GM18861 (cell line): ENCODE measurements around the gene CDH15.
"Not testable (repeated sequence)": the region's sequence is repeated elsewhere in the genome, so short reads cannot be mapped to it uniquely, and the experiment has no call there.

Experiments used
- ATAC-seq: cut with Tn5 transposase; IDR thresholded peaks from one replicate; pipeline ENCODE4 v1.9.1; 2021; ENCODE audit not compliant: unreplicated experiment

CDH15 gene

GRCh38 chr16:89172171-89172527 lies 601 bp downstream of the CDH15 start:
- no peak for ATAC-seq

- no peak for ATAC-seq
These were observed 1.1 kb downstream of the CDH15 start for GRCh38 chr16:89172528-89173173.

- no peak for ATAC-seq
These were observed 1.8 kb downstream of the CDH15 start for GRCh38 chr16:89173174-89173921.

- ATAC-seq, result no peak
These were observed 2.7 kb downstream of the CDH15 start for GRCh38 chr16:89174055-89174827.

GRCh38 chr16:89174877-89175276 lies 3.3 kb downstream of the CDH15 start:
- no peak for ATAC-seq

GRCh38 chr16:89175280-89176146 lies 4.0 kb downstream of the CDH15 start:
- no peak for ATAC-seq

- no peak for ATAC-seq
These were observed 4.7 kb downstream of the CDH15 start for GRCh38 chr16:89176147-89176690.

GRCh38 chr16:89176717-89177116 lies 5.2 kb downstream of the CDH15 start:
- no peak for ATAC-seq

- ATAC-seq, result no peak
These were observed 6.0 kb downstream of the CDH15 start for GRCh38 chr16:89177501-89177900.

- ATAC-seq, result no peak
These were observed 7.1 kb downstream of the CDH15 start for GRCh38 chr16:89178453-89179147.

GRCh38 chr16:89179148-89179484 lies 7.6 kb downstream of the CDH15 start:
- ATAC-seq, result no peak

GRCh38 chr16:89179656-89180315 lies 8.2 kb downstream of the CDH15 start:
- no peak for ATAC-seq

GRCh38 chr16:89183463-89183862 lies 11.9 kb downstream of the CDH15 start:
- no peak for ATAC-seq

GRCh38 chr16:89183975-89184676 lies 12.6 kb downstream of the CDH15 start:
- no peak for ATAC-seq

- no peak for ATAC-seq
These were observed 13.1 kb downstream of the CDH15 start for GRCh38 chr16:89184677-89184932.

- ATAC-seq, result no peak
These were observed 13.6 kb downstream of the CDH15 start for GRCh38 chr16:89184933-89185794.

- ATAC-seq, result not testable (repeated sequence)
These were observed 14.5 kb downstream of the CDH15 start for GRCh38 chr16:89185887-89186592.

GRCh38 chr16:89186593-89187031 lies 15.1 kb downstream of the CDH15 start:
- not testable (repeated sequence) for ATAC-seq
